ENCODE results near the gene NGFR. TPM values are rescaled to one million over a fixed set of nuclear protein-coding genes. Genes with fewer than 3 reads are reported as not detected.

The NGFR gene
- polyA plus RNA-seq, 1 of the 3 experiments (the other 2 are of a cell fraction): 0.76 TPM

GRCh38 chr17:49496867-49497147 is 1.7 kb downstream of the NGFR start:
- ChIA-PET CTCF (interaction anchor here (0.7 to 28.6 kb wide), 45 partner anchors 14 to 311 kb away, joined by 3 to 499 read pairs (median 9); partner anchors contain the start of genes PHB1 and SLC35B1), POLR2A (interaction anchor here (0.6 to 2.5 kb wide), 2 partner anchors 11 to 67 kb away, joined by 3 to 12 read pairs; no protein-coding TSS in a partner anchor)
- Histone ChIP-seq H2AFZ (ENCODE audit: low read depth) (peak overlapping the region; percentile 43; the same call in 1 of the 2 replicates), H3K27me3 (ENCODE audit: insufficient read depth) (peaks cover 78% of the 10 kb centered on the region), H3K27ac (ENCODE audit: low read depth in 2 of 2, low read length in 1 of 2) (no peak overlapping the region), H3K36me3 (replicated peaks in 1 of 2; ENCODE audit: control insufficient read depth in 1 of 2, insufficient read depth in 2 of 2, low read length in 1 of 2) (no peaks in the 10 kb centered on the region), H3K9me3 (no peaks in the 10 kb centered on the region), H3F3A (replicated peaks; ENCODE audit: insufficient read depth) (peaks cover 6% of the 10 kb centered on the region), H4K20me1 (ENCODE audit: insufficient read depth) (no peaks in the 10 kb centered on the region), H3K79me2 (ENCODE audit: insufficient read depth) (no peaks in the 10 kb centered on the region), H3K4me1 (ENCODE audit: control insufficient read depth in 1 of 2, insufficient read depth in 2 of 2, low read depth in 1 of 2, low read length in 1 of 2) (peaks cover 5 to 42% of the 10 kb centered on the region in 2 experiments; a peak in 2 of 4 replicates), H3K4me3 (ENCODE audit: low read depth in 2 of 2, low read length in 1 of 2) (peak overlapping the region; percentile 54 to 63), H3K9ac (no peak overlapping the region), H3K9me2 (no peaks in the 10 kb centered on the region), H3K4me2 (peak overlapping the region; percentile 93)
- WGBS (ENCODE audit: low lambda C conversion rate): 6% methylated on average over 5 of the region's 13 CpGs
- DNase-seq: no peak
- TF ChIP-seq RCOR1 (IDR thresholded peaks at IDR 0.05; ENCODE audit: low read length): no peak
- no peak for TF ChIP-seq GABPA (IDR thresholded peaks at IDR 0.05; ENCODE audit: low read depth)
- no peak for TF ChIP-seq MEF2A (IDR thresholded peaks at IDR 0.05; ENCODE audit: borderline replicate concordance, low read depth)
- no peak for TF ChIP-seq SIN3A (IDR thresholded peaks at IDR 0.05; ENCODE audit: borderline replicate concordance, low read depth, low read length)
- no peak for TF ChIP-seq RXRA (IDR thresholded peaks at IDR 0.05; ENCODE audit: borderline replicate concordance, low read depth)
- TF ChIP-seq GATA2 (CRISPR knock-in tag; IDR thresholded peaks at IDR 0.05): no peak
- TF ChIP-seq JUND (IDR thresholded peaks at IDR 0.05): no peak
- no peak for TF ChIP-seq NRF1 (IDR thresholded peaks at IDR 0.05; ENCODE audit: low read depth, low read length)
- no peak for TF ChIP-seq USF2 (IDR thresholded peaks at IDR 0.05; ENCODE audit: borderline replicate concordance, low read depth, low read length)
- no peak for TF ChIP-seq NFIC (IDR thresholded peaks at IDR 0.05; ENCODE audit: borderline replicate concordance)
- no peak for TF ChIP-seq TCF12 (IDR thresholded peaks at IDR 0.05)
- no peak for TF ChIP-seq RFX5 (IDR thresholded peaks at IDR 0.05; ENCODE audit: low read length)
- no peak for TF ChIP-seq FOSL2 (IDR thresholded peaks at IDR 0.05; ENCODE audit: borderline replicate concordance, low read depth)

GRCh38 chr17:49497148-49498028 is 2.3 kb downstream of the NGFR start:
- H2AFZ ChIP-seq (ENCODE audit: low read depth): peak overlapping the region; percentile 41; the same call in 1 of the 2 replicates
- H3F3A ChIP-seq (replicated peaks; ENCODE audit: insufficient read depth): peaks cover 6% of the 10 kb centered on the region
- H3K4me3 ChIP-seq (ENCODE audit: low read depth in 2 of 2, low read length in 1 of 2): peak overlapping the region; percentile 54 to 63
- H3K27ac ChIP-seq (ENCODE audit: low read depth in 2 of 2, low read length in 1 of 2): no peak overlapping the region
- ChIA-PET CTCF (interaction anchor here (0.7 to 28.6 kb wide), 44 partner anchors 14 to 310 kb away, joined by 3 to 499 read pairs (median 8); partner anchors contain the start of genes PHB1 and SLC35B1), POLR2A (interaction anchor here (0.8 to 2.5 kb wide), 2 partner anchors 10 to 26 kb away, joined by 3 to 12 read pairs; no protein-coding TSS in a partner anchor)
- no peaks in the 10 kb centered on the region for H3K79me2 ChIP-seq (ENCODE audit: insufficient read depth)
- H3K9me3 ChIP-seq: no peaks in the 10 kb centered on the region
- peak; percentile 84 for DNase-seq
- H3K9ac ChIP-seq: no peak overlapping the region
- TF ChIP-seq PBX3 (IDR thresholded peaks at IDR 0.05) (peak; percentile 64), RXRA (IDR thresholded peaks at IDR 0.05; ENCODE audit: borderline replicate concordance, low read depth) (no peak), POLR2AphosphoS5 (IDR thresholded peaks at IDR 0.05; ENCODE audit: low read depth, low read length) (no peak), RFX5 (IDR thresholded peaks at IDR 0.05; ENCODE audit: low read length) (no peak), FOXJ3 (CRISPR knock-in tag; IDR thresholded peaks at IDR 0.05) (no peak), FOXM1 (IDR thresholded peaks at IDR 0.05; ENCODE audit: low read depth) (no peak), MEF2A (IDR thresholded peaks at IDR 0.05; ENCODE audit: borderline replicate concordance, low read depth) (no peak), USF1 (IDR thresholded peaks at IDR 0.05; ENCODE audit: borderline replicate concordance, low read depth) (no peak), RAD21 (IDR thresholded peaks at IDR 0.05; ENCODE audit: low read length) (0 out of 2 replicates have a peak, but pooled peaks have one; percentile 5), SMC3 (IDR thresholded peaks at IDR 0.05; ENCODE audit: low read depth, low read length) (peak; percentile 3; the same call in 1 of the 2 replicates)
- H3K9me2 ChIP-seq: no peaks in the 10 kb centered on the region
- peak overlapping the region; percentile 93 for H3K4me2 ChIP-seq
- 9% methylated on average over 74 of the region's 75 CpGs for WGBS (ENCODE audit: low lambda C conversion rate)
- H3K36me3 ChIP-seq (replicated peaks in 1 of 2; ENCODE audit: control insufficient read depth in 1 of 2, insufficient read depth in 2 of 2, low read length in 1 of 2): no peaks in the 10 kb centered on the region
- H3K4me1 ChIP-seq (ENCODE audit: control insufficient read depth in 1 of 2, insufficient read depth in 2 of 2, low read depth in 1 of 2, low read length in 1 of 2): peaks cover 5 to 42% of the 10 kb centered on the region in 2 experiments; a peak in 2 of 4 replicates
- no peaks in the 10 kb centered on the region for H4K20me1 ChIP-seq (ENCODE audit: insufficient read depth)
- peaks cover 81% of the 10 kb centered on the region for H3K27me3 ChIP-seq (ENCODE audit: insufficient read depth)
